Measurements from ENCODE around the gene SENP3.

SENP3 gene

GRCh38 chr17:7561589-7562207, at the start of gene SENP3:
SENP3 (plus strand) TSS chr17:7561919; CDS start chr17:7563077, 1,158 bp downstream.
- TF ChIP-seq CTCF (IDR thresholded peaks at IDR 0.05; ENCODE audit: control insufficient read depth, insufficient read depth, low read depth, low read length, missing control alignments), result no peak
- DNase-seq (ENCODE audit: low read depth), result peak; percentile 61
- H3K4me3 ChIP-seq (ENCODE audit: control insufficient read depth, low read depth, low read length), result peak within 1 kb of the TSS; percentile 82

GRCh38 chr17:7512105-7512504, 49.6 kb upstream of the SENP3 start:
- no peak overlapping the region for H3K4me3 ChIP-seq (ENCODE audit: control insufficient read depth, low read depth, low read length)
- DNase-seq (ENCODE audit: low read depth), result no peak
- no peak for TF ChIP-seq CTCF (IDR thresholded peaks at IDR 0.05; ENCODE audit: control insufficient read depth, insufficient read depth, low read depth, low read length, missing control alignments)

- H3K4me3 ChIP-seq (ENCODE audit: control insufficient read depth, low read depth, low read length), result no peak overlapping the region
- TF ChIP-seq CTCF (IDR thresholded peaks at IDR 0.05; ENCODE audit: control insufficient read depth, insufficient read depth, low read depth, low read length, missing control alignments), result no peak
- DNase-seq (ENCODE audit: low read depth), result no peak
Observed at GRCh38 chr17:7512824-7513540, 48.7 kb upstream of the SENP3 start.

- DNase-seq (ENCODE audit: low read depth), result no peak
- H3K4me3 ChIP-seq (ENCODE audit: control insufficient read depth, low read depth, low read length), result no peak overlapping the region
- no peak for TF ChIP-seq CTCF (IDR thresholded peaks at IDR 0.05; ENCODE audit: control insufficient read depth, insufficient read depth, low read depth, low read length, missing control alignments)
Observed at GRCh38 chr17:7513850-7514419, 47.8 kb upstream of the SENP3 start.

- no peak for TF ChIP-seq CTCF (IDR thresholded peaks at IDR 0.05; ENCODE audit: control insufficient read depth, insufficient read depth, low read depth, low read length, missing control alignments)
- no peak overlapping the region for H3K4me3 ChIP-seq (ENCODE audit: control insufficient read depth, low read depth, low read length)
- DNase-seq (ENCODE audit: low read depth), result no peak
Observed at GRCh38 chr17:7515911-7516610, 45.7 kb upstream of the SENP3 start.

GRCh38 chr17:7523033-7523432, 38.7 kb upstream of the SENP3 start:
- H3K4me3 ChIP-seq (ENCODE audit: control insufficient read depth, low read depth, low read length), result no peak overlapping the region
- TF ChIP-seq CTCF (IDR thresholded peaks at IDR 0.05; ENCODE audit: control insufficient read depth, insufficient read depth, low read depth, low read length, missing control alignments), result peak; percentile 45
- DNase-seq (ENCODE audit: low read depth), result no peak
